ENCODE measurements around the gene PPFIA2.
"Not testable (repeated sequence)": the region's sequence is repeated elsewhere in the genome, so short reads cannot be mapped to it uniquely, and the experiment has no call there.

Gene PPFIA2

GRCh38 chr12:81261508-81262207, 497.5 kb downstream of the PPFIA2 start:
- DNase-seq (ENCODE audit: low read depth in 2 of 2): no peak

GRCh38 chr12:81259360-81259759, 499.8 kb downstream of the PPFIA2 start:
- DNase-seq (ENCODE audit: low read depth in 2 of 2): no peak

DNA sequence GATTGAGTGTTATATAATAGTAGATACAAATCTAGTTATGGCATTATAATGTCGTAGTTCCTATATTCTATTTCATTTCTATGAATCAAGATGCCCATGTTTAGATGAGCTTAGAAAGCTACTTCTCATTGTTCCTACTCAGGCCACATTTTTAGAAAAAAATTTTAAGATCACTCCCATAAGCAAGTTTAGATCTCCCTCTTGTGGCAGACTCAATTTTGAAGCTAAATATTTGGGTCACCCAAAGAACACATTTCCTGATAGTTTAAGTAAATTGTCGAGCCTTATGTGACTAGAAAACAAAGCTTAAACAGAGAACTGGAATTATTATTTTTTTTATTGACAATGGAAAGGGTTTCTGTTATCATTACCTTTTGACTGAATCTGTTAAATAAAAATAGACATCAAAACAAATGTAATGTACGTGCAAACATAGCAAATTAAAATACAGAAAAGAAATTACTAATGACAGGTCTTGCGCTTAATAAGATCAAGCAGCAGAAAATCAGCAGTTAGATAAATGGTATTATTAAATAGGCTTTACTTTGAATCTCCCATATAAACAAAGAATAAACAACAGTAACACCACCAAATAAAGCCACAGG, 501.1 kb downstream of the PPFIA2 start:
- DNase-seq (ENCODE audit: low read depth in 2 of 2): no peak

DNA sequence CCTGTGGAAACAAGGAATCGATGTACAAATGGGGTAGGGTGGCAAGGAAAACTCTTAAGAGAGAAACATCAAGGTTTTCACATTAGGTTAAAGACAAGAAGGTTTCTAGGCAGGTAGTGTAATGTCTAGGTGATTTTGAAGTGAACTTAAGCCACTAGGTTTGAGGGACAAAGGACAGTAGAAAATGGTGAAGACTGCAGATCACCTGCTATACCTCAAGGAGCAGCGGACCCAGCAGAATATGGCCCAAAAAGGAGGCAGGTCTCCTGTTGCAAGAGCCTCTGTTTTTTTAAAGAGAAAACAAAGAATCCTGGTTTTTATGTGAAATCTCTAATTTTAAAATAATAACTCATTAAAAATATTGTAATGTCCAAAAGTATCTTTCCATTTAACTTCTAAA, 503.2 kb downstream of the PPFIA2 start:
- no peak for DNase-seq (ENCODE audit: low read depth in 2 of 2)

GRCh38 chr12:81255456-81255855, 503.7 kb downstream of the PPFIA2 start:
- no peak for DNase-seq (ENCODE audit: low read depth in 2 of 2)

- no peak for DNase-seq (ENCODE audit: low read depth in 2 of 2)
Observed at GRCh38 chr12:81253360-81253759, 505.8 kb downstream of the PPFIA2 start.

DNA sequence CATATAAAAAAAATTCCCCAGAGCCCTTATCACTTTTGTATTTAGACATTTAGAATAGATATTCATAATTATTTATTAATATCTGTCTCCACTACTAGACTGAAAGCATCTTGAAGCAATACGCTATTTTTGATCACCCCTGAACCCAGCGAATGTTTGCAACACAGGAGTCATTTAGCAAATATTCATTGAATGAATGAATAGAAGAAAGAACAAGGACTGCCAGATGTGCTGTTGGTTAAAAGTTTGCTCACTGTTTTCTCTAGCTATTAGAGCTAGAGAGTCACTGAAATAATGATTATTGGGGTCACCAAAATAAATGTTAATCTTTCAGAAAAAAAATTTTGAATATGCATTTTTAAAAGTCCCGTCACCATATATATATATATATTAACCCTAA, 506.9 kb downstream of the PPFIA2 start:
- DNase-seq (ENCODE audit: low read depth in 2 of 2): no peak

DNA sequence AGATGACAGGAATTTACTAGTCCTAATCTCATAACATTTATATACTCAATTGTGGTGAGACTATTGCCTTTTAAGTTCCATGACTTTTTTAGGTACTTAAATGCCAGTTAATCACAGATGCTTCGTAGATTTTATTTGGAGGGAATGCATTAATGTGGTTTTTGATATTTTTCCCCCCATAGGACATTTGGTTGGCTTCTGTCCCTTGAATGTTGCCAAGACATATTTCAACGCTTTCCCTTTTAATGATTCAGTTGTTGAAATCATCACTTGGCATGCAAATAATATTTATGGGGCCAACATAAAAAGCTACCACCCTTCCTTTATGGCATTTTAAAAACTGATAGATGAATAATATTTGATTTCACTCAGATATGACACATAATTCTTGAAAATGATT, 509.2 kb downstream of the PPFIA2 start:
- no peak for DNase-seq (ENCODE audit: low read depth in 2 of 2)

DNA sequence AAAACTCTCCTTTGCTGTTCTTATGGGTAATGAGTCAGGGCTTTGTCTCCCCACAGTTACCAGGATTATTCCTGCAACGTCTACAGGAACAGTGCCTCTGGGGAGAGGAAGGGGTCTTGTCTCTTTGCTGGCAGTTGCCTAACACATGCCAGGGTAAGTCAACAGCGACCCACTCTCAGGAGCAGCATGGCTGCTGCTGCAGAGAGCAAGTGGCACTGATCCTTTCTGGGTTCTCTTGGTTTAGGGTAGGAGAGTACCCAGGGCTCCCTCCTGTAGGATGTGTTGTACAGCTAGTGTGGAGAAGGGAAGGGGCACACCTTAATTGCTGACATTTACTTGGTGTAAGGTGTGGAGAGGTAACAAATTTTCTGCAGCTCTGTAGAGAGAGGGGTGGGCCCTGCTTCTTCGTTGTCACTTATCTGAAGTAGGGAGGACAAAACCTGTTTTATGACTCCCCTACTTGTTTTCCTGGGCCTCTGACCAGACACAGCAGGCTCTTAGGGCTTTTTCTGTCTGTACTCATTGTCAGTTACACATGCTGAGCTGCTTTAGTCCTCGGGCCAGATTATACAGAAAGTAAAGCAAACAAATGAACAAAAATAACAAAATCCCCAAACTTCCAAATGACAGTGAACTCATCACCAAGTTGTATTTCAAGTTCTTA, 513.1 kb downstream of the PPFIA2 start:
- DNase-seq (ENCODE audit: low read depth in 2 of 2): no peak

- DNase-seq (ENCODE audit: low read depth in 2 of 2): no peak
Observed at GRCh38 chr12:81245458-81245857, 513.7 kb downstream of the PPFIA2 start.

DNA sequence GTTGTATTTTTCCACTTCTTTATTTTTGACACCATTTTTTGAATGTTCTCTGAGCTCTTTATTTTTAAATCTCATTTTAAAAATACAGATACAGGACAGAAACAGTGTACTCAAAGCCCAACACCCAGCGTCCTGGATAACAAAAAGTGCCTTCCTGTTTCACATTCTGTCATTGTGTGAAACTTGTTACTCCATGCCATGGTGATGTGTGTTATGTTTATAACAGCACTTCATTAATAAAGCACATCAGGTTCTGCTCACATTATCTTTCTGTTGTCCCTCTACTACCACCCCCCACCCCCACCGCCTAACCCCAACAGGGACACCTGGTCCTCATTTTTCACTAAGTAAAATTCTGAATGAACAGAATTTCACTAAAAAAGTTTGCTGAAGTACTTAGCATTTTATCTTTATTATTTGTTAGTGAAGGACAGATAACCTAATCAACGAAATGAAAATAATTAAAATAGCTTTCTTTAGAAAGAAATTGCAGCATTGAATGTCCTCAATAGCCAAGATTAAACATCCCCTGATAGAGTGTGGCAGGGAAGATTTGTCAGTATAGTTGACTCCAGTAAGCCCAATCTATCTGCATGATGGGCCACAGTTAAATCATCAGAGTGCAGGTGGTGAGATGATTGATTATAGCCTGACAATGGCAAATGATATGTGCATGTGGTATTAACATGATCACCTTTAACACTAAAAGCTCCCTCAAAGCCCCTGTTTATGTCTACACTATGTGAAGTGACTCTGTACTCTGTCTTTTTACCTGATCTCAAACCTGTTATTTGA, 527.4 kb downstream of the PPFIA2 start:
- DNase-seq (ENCODE audit: low read depth in 2 of 2): no peak

DNA sequence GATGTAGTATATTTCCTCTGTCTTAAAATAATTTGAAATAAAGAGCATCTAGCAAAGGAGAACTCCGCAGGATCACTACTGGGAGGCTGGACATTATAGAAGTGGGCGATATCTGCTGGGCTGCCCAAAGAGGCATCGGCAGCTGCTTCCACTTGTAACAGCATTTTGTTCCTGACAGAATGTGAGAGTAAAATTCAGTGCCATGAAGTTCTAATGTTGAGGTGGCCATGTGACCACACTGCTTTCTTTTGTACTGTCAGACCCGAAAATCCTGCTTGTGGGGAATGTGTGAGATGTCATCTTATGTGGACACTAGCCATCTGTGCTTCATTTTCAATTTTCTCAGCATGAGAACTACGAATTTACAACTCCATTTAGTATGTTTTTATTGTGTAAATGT, 529.4 kb downstream of the PPFIA2 start:
- no peak for DNase-seq (ENCODE audit: low read depth in 2 of 2)

DNA sequence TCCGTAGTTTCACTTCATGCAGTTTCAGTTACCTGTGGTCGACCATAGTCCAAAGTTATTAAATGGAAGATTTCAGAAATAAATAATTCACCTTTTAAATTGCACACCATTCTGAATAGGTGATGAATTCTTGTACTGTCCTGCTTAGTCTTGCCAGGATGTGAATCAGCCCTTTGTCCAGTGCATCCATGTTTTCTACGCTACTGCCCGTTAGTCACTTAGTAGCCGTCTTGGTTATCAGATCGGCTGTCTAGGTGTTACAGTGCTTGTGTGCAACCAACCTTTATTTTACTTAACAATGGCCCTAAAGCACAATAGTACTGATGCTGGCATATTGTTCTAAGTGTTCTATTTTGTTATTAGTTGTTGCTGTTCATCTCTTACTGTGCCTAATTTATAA, 534.5 kb downstream of the PPFIA2 start:
- no peak for DNase-seq (ENCODE audit: low read depth in 2 of 2)

GRCh38 chr12:81222846-81223592, 536.1 kb downstream of the PPFIA2 start:
- DNase-seq (ENCODE audit: low read depth in 2 of 2): no peak

DNA sequence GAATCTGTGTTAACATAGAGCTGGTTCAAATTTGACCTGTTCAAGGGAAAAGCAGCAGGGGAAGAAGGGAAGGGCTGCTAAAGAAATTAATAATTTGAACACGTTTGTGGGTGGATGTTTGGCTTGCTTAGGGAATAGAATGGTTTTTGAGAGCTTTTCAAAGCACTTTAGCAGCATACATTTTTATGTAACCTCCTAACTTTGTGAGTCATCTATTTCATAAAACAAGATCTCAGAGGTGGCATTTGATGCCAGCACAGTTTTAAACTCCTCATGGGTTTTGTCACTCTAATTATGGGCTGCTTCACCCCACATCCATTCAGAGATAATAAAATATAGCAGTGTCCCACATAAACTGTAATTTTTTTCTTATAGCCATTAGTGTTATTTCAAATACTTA, 537.5 kb downstream of the PPFIA2 start:
- DNase-seq (ENCODE audit: low read depth in 2 of 2): no peak

DNA sequence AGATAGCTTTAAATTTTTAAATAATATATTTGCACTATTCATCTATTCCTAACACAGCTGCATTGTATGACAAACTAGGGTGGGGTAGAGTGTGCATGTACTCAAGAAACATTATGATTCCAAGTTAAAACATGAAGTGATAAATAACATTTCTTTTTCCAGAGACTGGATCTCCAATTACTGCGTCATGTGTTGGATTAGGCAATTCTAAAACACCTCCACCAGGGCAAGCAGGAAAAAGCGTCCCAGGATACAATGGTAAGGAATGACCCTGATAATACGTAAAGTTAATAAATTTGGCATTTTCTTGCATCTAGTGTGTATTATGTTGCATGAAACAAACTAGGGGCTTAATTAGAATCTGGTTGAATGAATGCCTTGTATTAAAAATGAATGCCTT, 542.4 kb downstream of the PPFIA2 start:
- DNase-seq (ENCODE audit: low read depth in 2 of 2): no peak

DNA sequence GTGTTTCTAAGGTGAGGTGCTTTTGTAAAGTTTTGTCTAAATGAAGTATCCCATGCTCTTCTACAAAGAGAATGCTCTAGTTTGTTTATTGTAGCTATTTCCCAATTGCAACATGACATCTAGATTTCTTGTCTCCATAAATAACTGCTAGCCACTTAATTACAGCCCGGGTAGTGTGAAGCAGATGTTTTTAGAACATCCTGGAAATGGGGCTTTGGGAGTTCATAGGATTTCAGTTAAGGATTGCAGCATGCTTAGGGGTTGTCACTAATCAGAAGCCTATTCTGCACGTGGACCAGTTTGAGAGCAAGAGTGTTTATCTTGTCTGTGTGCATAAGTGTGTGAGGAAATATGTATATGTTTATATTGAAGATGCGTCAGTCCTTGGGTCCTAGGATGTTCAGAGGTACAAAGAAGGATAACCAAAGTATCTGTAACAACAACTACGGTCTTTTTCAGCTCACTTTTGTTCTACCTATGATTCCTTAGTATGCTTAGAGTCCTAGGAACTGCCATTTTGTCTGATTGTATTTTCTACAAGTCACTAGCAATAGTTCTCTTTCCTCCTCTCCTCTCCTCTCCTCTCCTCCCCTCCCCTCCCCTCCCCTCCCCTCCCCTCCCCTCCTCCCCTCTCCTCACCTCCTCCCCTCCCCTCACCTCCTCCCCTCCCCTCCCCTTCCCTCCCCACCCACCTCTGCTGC, 546.0 kb downstream of the PPFIA2 start:
- no peak for DNase-seq (ENCODE audit: low read depth in 2 of 2)

DNA sequence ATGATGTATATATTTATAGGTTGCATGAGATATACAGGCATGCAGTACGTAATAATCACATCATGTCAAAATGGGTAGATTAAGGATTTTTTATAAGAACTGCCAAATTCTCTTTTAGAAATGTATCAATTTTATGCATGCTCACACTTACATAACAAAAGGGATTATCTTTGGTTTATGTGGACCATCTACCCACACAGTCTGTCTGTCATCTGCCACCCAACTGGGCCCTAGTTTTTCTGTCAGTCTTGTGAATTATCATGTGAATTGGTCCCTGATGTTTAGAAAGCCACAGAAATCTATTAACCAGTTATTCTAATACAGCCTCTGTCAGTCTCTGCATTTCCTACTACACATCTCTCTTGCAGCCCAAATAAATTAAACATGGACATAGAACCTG, 547.8 kb downstream of the PPFIA2 start:
- DNase-seq (ENCODE audit: low read depth in 2 of 2): no peak

- DNase-seq (ENCODE audit: low read depth in 2 of 2): not testable (repeated sequence)
Observed at GRCh38 chr12:81209772-81210225, 549.4 kb downstream of the PPFIA2 start.

GRCh38 chr12:81209012-81209411, 550.1 kb downstream of the PPFIA2 start:
- DNase-seq (ENCODE audit: low read depth in 2 of 2): no peak
